Fibroblast of lung (primary cell): ENCODE measurements around the gene TAP2. TPM values are rescaled to one million over a fixed set of nuclear protein-coding genes. Genes with fewer than 3 reads are reported as not detected.

Experiments
- DNase-seq, 2 donors: peaks; one replicate each; pipeline versions ENCODE4 v3.0.0 to v3.0.0-alpha.2; 2010; ENCODE audit warnings: low read depth in 2 of 2
- H2AFZ ChIP-seq: 2 replicates; pipeline ENCODE4 v1.5.1; 2012; ENCODE audit warnings: low read length, control low read depth, inconsistent platforms
- H3K27ac ChIP-seq: 2 replicates; pipeline ENCODE4 v1.5.1; 2011; ENCODE audit warnings: low read length, control low read depth; ENCODE audit not compliant: insufficient read depth
- H3K27me3 ChIP-seq: 2 replicates; pipeline ENCODE4 v1.5.1; 2011; ENCODE audit warnings: mild to moderate bottlenecking, low read length; ENCODE audit not compliant: control insufficient read depth, insufficient read depth
- H3K36me3 ChIP-seq: 2 replicates; pipeline ENCODE4 v1.5.1; 2011; ENCODE audit warnings: low read length; ENCODE audit not compliant: control insufficient read depth, insufficient read depth
- H3K4me1 ChIP-seq: 2 replicates; pipeline ENCODE4 v1.5.1; 2011; ENCODE audit warnings: low read length; ENCODE audit not compliant: control insufficient read depth, insufficient read depth; ENCODE audit errors: extremely low read depth
- H3K4me2 ChIP-seq: 2 replicates; pipeline ENCODE4 v1.5.1; 2011; ENCODE audit warnings: low read length, control low read depth; ENCODE audit not compliant: insufficient read depth; ENCODE audit errors: extremely low read depth
- H3K4me3 ChIP-seq, 4 experiments: fragments of 200-600 bp in 1 of 4; sonication (generic) in 1 of 4; replicated peaks in 1 of 4; 2 replicates each; pipeline ENCODE4 v1.5.1; 2011 to 2016; ENCODE audit warnings: low read length in 4 of 4, low read depth in 3 of 4, mild to moderate bottlenecking in 3 of 4, control low read depth in 2 of 4, inconsistent platforms in 1 of 4, mixed read lengths in 1 of 4; ENCODE audit not compliant: insufficient read depth in 1 of 4; ENCODE audit errors: control extremely low read depth in 1 of 4
- H3K79me2 ChIP-seq: 2 replicates; pipeline ENCODE4 v1.5.1; 2012; ENCODE audit warnings: mild to moderate bottlenecking, low read length, inconsistent platforms; ENCODE audit not compliant: control insufficient read depth, insufficient read depth
- H3K9ac ChIP-seq: 2 replicates; pipeline ENCODE4 v1.5.1; 2011; ENCODE audit warnings: mild to moderate bottlenecking, low read length, control low read depth; ENCODE audit not compliant: insufficient read depth
- H3K9me3 ChIP-seq: 2 replicates; pipeline ENCODE4 v1.5.1; 2012; ENCODE audit warnings: low read depth, low read length; ENCODE audit not compliant: control insufficient read depth, insufficient read depth
- H4K20me1 ChIP-seq: 2 replicates; pipeline ENCODE4 v1.5.1; 2011; ENCODE audit warnings: low read length; ENCODE audit not compliant: control insufficient read depth, insufficient read depth; ENCODE audit errors: extremely low read depth
- EZH2 ChIP-seq: IDR thresholded peaks from 2 replicates; pipeline ENCODE4 v1.5.1; 2012; ENCODE audit warnings: low read length, control low read depth, mild to moderate bottlenecking; ENCODE audit errors: missing control alignments
- polyA plus RNA-seq, 2 donors: library from polyadenylated mRNA; depleted of rRNA in 1 of 2; stranded (reverse) in 1 of 2; unstranded in 1 of 2; fragments of >200 nt; gene quantifications; 2 replicates each; pipeline ENCODE4 v1.2.1, GENCODE V29; 2011 to 2012; ENCODE audit warnings: missing spikeins in 1 of 2
- total RNA-seq: library from RNA; depleted of rRNA; stranded (reverse); fragments of >200 nt; gene quantifications from 2 replicates; pipeline ENCODE4 v1.2.1, GENCODE V29; 2014
- TF ChIP-seq, protein P1 (sequence below), 2 donors: IDR thresholded peaks in 1 of 2; conservative IDR thresholded peaks in 1 of 2; 1 replicate in 1 of 2; 2 replicates in 1 of 2; pipeline ENCODE4 v1.5.1; 2011 to 2012; ENCODE audit warnings: low read length in 2 of 2, control low read depth in 1 of 2, inconsistent platforms in 1 of 2, low read depth in 1 of 2, mild to moderate bottlenecking in 1 of 2

TAP2 gene
- total and polyA plus RNA-seq, 2 donors (not counting 1 experiment from before 2014, with no cell fraction given) = 20.7 to 27.7 TPM

DNA sequence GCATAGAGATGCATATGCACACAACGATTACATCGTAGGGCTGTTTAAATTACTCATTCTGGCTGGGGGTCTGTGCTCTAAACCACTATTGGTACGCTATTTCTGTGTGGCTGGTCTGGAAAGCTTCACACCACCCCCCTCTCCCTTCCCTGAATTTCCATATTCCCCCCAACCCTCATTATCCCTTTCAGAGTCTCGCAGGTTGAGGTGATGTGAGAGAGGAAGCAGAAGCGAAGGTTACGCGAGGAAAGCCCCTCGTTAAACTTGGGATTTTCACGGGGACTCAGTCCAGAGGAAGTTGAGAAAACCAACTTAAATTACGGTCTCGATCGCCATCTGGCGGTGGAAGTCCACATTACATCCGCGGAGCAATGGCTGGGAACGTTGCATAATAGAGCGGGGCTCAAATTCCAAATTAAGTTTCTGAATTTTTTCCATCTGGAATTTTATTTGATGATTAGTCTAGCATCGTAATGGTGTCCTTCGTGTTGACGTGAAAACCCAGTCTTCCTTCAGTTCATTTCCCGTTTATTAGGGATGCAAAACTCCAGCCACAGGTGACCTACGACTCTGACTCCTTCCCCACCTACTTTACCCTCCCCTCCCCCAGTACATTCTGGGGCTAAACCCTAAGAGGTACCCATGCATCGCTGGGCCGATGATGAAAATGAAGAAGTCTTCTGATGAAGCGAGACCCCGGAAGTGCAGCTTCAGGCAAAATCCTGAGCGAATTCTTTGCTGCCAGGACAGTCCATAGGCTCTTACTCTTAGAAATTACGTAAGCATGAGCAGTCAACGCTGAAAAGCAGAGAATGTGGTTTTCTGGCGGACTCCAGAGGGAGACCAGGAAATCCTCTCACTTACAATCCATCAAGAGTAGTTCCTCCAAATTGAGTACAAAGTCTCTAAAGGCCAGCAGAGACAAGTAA is 41.4 kb downstream of the TAP2 start:
- Histone ChIP-seq H3K4me3 (peak overlapping the region in 2 of 4 experiments; percentile 21 to 39), H3K79me2 (no peaks in the 10 kb centered on the region), H2AFZ (peak overlapping the region; percentile 83), H3K4me2 (peak overlapping the region; percentile 74), H3K27me3 (peaks cover 18% of the 10 kb centered on the region), H3K27ac (no peak overlapping the region), H3K36me3 (no peaks in the 10 kb centered on the region), H4K20me1 (no peaks in the 10 kb centered on the region), H3K9ac (no peak overlapping the region), H3K4me1 (no peaks in the 10 kb centered on the region), H3K9me3 (no peaks in the 10 kb centered on the region)
- TF ChIP-seq EZH2 = no peak
- TF ChIP-seq, protein P1, sequence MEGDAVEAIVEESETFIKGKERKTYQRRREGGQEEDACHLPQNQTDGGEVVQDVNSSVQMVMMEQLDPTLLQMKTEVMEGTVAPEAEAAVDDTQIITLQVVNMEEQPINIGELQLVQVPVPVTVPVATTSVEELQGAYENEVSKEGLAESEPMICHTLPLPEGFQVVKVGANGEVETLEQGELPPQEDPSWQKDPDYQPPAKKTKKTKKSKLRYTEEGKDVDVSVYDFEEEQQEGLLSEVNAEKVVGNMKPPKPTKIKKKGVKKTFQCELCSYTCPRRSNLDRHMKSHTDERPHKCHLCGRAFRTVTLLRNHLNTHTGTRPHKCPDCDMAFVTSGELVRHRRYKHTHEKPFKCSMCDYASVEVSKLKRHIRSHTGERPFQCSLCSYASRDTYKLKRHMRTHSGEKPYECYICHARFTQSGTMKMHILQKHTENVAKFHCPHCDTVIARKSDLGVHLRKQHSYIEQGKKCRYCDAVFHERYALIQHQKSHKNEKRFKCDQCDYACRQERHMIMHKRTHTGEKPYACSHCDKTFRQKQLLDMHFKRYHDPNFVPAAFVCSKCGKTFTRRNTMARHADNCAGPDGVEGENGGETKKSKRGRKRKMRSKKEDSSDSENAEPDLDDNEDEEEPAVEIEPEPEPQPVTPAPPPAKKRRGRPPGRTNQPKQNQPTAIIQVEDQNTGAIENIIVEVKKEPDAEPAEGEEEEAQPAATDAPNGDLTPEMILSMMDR (conservative IDR thresholded peaks at IDR 0.05 in 1 of 2, IDR thresholded peaks at IDR 0.05 in 1 of 2; ENCODE audit: low read depth in 1 of 2, low read length in 2 of 2) = peak; percentile 72 to 80
- DNase-seq = peak; percentile 42 to 68

DNA sequence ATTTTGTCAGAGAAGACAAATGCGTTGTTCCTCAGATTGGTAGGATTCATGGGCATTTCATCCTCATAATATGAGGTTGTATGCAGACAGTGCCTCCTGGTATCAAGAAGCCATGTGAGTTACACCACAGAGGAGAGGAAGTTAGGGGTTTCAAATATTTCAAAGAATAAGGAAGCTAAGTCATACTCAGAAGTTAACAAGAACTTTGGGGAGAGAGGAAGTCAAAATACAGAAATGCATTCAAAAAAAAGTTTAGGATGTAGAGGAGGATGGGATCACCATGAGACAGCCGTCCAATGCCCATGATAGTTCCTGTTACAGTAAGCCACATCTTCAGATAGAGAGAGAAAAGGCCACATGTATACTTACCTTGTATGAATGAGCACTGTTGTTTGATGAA is 44.0 kb downstream of the TAP2 start:
- Histone ChIP-seq H3K4me3 (no peak overlapping the region), H3K4me2 (no peak overlapping the region), H3K36me3 (no peaks in the 10 kb centered on the region), H3K27ac (no peak overlapping the region), H4K20me1 (no peaks in the 10 kb centered on the region), H3K27me3 (peaks cover 14% of the 10 kb centered on the region), H3K9me3 (no peaks in the 10 kb centered on the region), H3K79me2 (no peaks in the 10 kb centered on the region), H3K9ac (no peak overlapping the region), H2AFZ (no peak overlapping the region), H3K4me1 (no peaks in the 10 kb centered on the region)
- no peak for DNase-seq
- TF ChIP-seq, protein P1 (conservative IDR thresholded peaks at IDR 0.05 in 1 of 2, IDR thresholded peaks at IDR 0.05 in 1 of 2; ENCODE audit: low read depth in 1 of 2, low read length in 2 of 2) = no peak
- TF ChIP-seq EZH2 = no peak

DNA sequence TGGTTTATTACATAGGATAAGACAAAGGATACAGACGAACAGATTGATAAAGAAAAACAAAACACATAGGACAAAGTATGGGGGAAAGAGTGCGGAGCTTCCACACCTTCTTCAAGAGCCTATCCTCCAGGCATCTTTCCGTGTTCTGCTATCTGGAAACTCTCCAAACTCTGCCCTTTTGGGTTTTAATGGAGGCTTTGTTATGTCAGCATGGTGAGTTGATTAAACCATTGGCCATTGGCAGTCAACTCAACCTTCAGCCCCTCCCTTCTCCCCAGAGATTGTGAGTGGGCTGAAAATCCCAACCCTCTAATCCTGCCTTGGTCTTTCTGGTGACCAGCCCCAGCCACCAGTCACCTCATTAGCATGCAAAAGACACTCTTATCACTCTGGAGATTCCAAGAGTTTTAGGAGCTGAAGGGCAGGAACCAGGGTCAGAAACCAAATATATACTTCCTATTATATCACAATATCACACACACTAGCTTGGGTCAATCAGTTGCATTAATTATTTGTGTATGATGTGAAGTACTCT is 45.6 kb downstream of the TAP2 start:
- Histone ChIP-seq H2AFZ (no peak overlapping the region), H3K4me1 (no peaks in the 10 kb centered on the region), H3K9me3 (no peaks in the 10 kb centered on the region), H3K4me3 (no peak overlapping the region), H3K79me2 (no peaks in the 10 kb centered on the region), H3K9ac (no peak overlapping the region), H3K36me3 (no peaks in the 10 kb centered on the region), H4K20me1 (no peaks in the 10 kb centered on the region), H3K27ac (no peak overlapping the region), H3K27me3 (peaks cover 14% of the 10 kb centered on the region), H3K4me2 (no peak overlapping the region)
- TF ChIP-seq, protein P1 (conservative IDR thresholded peaks at IDR 0.05 in 1 of 2, IDR thresholded peaks at IDR 0.05 in 1 of 2; ENCODE audit: low read depth in 1 of 2, low read length in 2 of 2) = no peak
- no peak for TF ChIP-seq EZH2
- DNase-seq = no peak
